HepG2 (cell line): ENCODE results near the gene LINGO3. TPM values are rescaled to one million over a fixed set of nuclear protein-coding genes. Genes with fewer than 3 reads are reported as not detected.

Experiments used
- ATAC-seq: fragments of 200-7000 bp; cut with Tn5 transposase; 3 replicates; pipeline ENCODE4 v1.9.1; 2020; ENCODE audit warnings: mild to moderate bottlenecking, moderate library complexity
- BruUV-seq: library from RNA; stranded (reverse); fragments of 400-500 nt; replicated peaks from 2 replicates; lab custom pipeline; 2021; lab: Mats Ljungman, UMichigan
- CTCF ChIA-PET: fragments of 300-600 bp; formaldehyde crosslinking; extraction: SDS; loops from one replicate; lab custom pipeline; 2021; ENCODE audit warnings: low total read pairs, inconsistent platforms, low intra/inter-chr PET ratio; lab: Yijun Ruan, JAX
- POLR2A ChIA-PET: fragments of 350-600 bp; sonication (Branson Sonifier 250); formaldehyde crosslinking; loops from one replicate; lab custom pipeline; 2020; ENCODE audit warnings: antibody characterized with exemption, inconsistent platforms; lab: Yijun Ruan, JAX
- DNase-seq: peaks from one replicate; pipeline ENCODE4 v3.0.0-alpha.2; 2015; ENCODE audit warnings: low spot score
- FAIRE-seq: peaks from 3 replicates; lab custom pipeline; 2011; peaks lifted over from hg19 to GRCh38; lab: Jason Lieb, UNC
- H2AFZ ChIP-seq: one replicate; pipeline ENCODE4 v1.6.1; 2011; ENCODE audit warnings: low read length, inconsistent platforms
- H3K27ac ChIP-seq: fragments of 300-600 bp; 3 replicates; pipeline ENCODE4 v1.8.0; 2011; ENCODE audit warnings: mixed run types, mild to moderate bottlenecking, mixed read lengths, low read length, inconsistent platforms; ENCODE audit not compliant: insufficient read depth; ENCODE audit errors: extremely low read length
- H3K27me3 ChIP-seq, 2 experiments: fragments of 200-600 bp in 1 of 2; 2 replicates in 1 of 2; 3 replicates in 1 of 2; pipeline versions ENCODE4 v1.6.0 to v1.8.0; 2011; ENCODE audit warnings: low read length in 2 of 2, mild to moderate bottlenecking in 2 of 2, moderate library complexity in 2 of 2, inconsistent platforms in 1 of 2; ENCODE audit not compliant: insufficient read depth in 2 of 2, control insufficient read depth in 1 of 2
- H3K36me3 ChIP-seq, 2 experiments: fragments of 200-600 bp in 1 of 2; replicated peaks in 1 of 2; 2 replicates in 1 of 2; 3 replicates in 1 of 2; pipeline versions ENCODE4 v1.5.1 to v1.8.0; 2011; ENCODE audit warnings: low read length in 2 of 2, inconsistent platforms in 1 of 2; ENCODE audit not compliant: insufficient read depth in 2 of 2, control insufficient read depth in 1 of 2
- H3K4me1 ChIP-seq: 2 replicates; pipeline ENCODE4 v1.5.1; 2012; ENCODE audit warnings: low read length, inconsistent platforms; ENCODE audit not compliant: insufficient read depth
- H3K4me2 ChIP-seq: 2 replicates; pipeline ENCODE4 v1.6.0; 2011; ENCODE audit warnings: low read depth, low read length, inconsistent platforms
- H3K4me3 ChIP-seq, 3 experiments: fragments of 200-600 bp in 1 of 3; sonication (generic), shearing (Covaris generic) in 1 of 3; replicated peaks in 1 of 3; 2 replicates each; pipeline ENCODE4 v1.5.1; 2011 to 2016; ENCODE audit warnings: low read length in 3 of 3, inconsistent platforms in 2 of 3, low read depth in 2 of 3, mild to moderate bottlenecking in 2 of 3, control low read depth in 1 of 3, mixed read lengths in 1 of 3; ENCODE audit not compliant: insufficient read depth in 1 of 3
- H3K79me2 ChIP-seq: one replicate; pipeline ENCODE4 v1.6.1; 2011; ENCODE audit warnings: low read length, inconsistent platforms; ENCODE audit not compliant: insufficient read depth
- H3K9ac ChIP-seq: 2 replicates; pipeline ENCODE4 v1.6.0; 2011; ENCODE audit warnings: mild to moderate bottlenecking, low read depth, low read length, inconsistent platforms; ENCODE audit not compliant: insufficient read depth
- H3K9me3 ChIP-seq: 2 replicates; pipeline ENCODE4 v1.5.1; 2012; ENCODE audit warnings: mild to moderate bottlenecking, low read length
- H4K20me1 ChIP-seq: 2 replicates; pipeline ENCODE4 v1.6.0; 2011; ENCODE audit warnings: inconsistent platforms, mild to moderate bottlenecking, low read length, moderate library complexity; ENCODE audit not compliant: insufficient read depth
- AHR ChIP-seq: IDR thresholded peaks from 2 replicates; pipeline ENCODE4 v1.6.1; 2018; ENCODE audit warnings: missing genetic modification reagents, missing compliant biosample characterization
- BCL6 ChIP-seq: IDR thresholded peaks from 2 replicates; pipeline ENCODE4 v1.6.1; 2016; ENCODE audit warnings: missing genetic modification reagents, missing compliant biosample characterization
- BRCA1 ChIP-seq: sonication (generic); formaldehyde crosslinking; IDR thresholded peaks from 2 replicates; pipeline ENCODE4 v1.4.0; 2020; ENCODE audit warnings: missing genetic modification reagents
- FOXA3 ChIP-seq: IDR thresholded peaks from 2 replicates; pipeline ENCODE4 v1.6.1; 2016; ENCODE audit warnings: missing genetic modification reagents, missing compliant biosample characterization
- GPN1 ChIP-seq: sonication (generic); formaldehyde crosslinking; IDR thresholded peaks from 2 replicates; pipeline ENCODE4 v1.5.1; 2020; ENCODE audit warnings: missing genetic modification reagents, borderline replicate concordance
- GTF2F1 ChIP-seq: fragments of 150-350 bp; IDR thresholded peaks from 2 replicates; pipeline ENCODE4 v1.6.1; 2014; ENCODE audit warnings: low read length
- GTF3A ChIP-seq: sonication (generic); formaldehyde crosslinking; conservative IDR thresholded peaks from 2 replicates; pipeline ENCODE4 v1.4.0; 2020; ENCODE audit warnings: mild to moderate bottlenecking, missing genetic modification reagents
- MBNL3 ChIP-seq: fragments of 250-450 bp; sonication (Bioruptor Pico); conservative IDR thresholded peaks from 2 replicates; pipeline ENCODE4 v1.8.0; 2022; ENCODE audit warnings: mild to moderate bottlenecking, inconsistent platforms
- MEF2D ChIP-seq: sonication (generic); formaldehyde crosslinking; IDR thresholded peaks from 2 replicates; pipeline ENCODE4 v1.5.1; 2020; ENCODE audit warnings: mild to moderate bottlenecking, missing genetic modification reagents
- NR2C2 ChIP-seq: sonication (generic); formaldehyde crosslinking; IDR thresholded peaks from 2 replicates; pipeline ENCODE4 v1.4.0; 2020; ENCODE audit warnings: missing genetic modification reagents, mild to moderate bottlenecking, moderate library complexity, borderline replicate concordance
- NR2F1 ChIP-seq, 2 experiments: fragments of 450-650 bp in 1 of 2; formaldehyde crosslinking in 1 of 2; IDR thresholded peaks; 2 replicates each; pipeline versions ENCODE4 v1.5.0 to v1.6.1; 2016 to 2020; ENCODE audit warnings: mild to moderate bottlenecking in 1 of 2, missing compliant biosample characterization in 1 of 2, missing genetic modification reagents in 1 of 2, moderate library complexity in 1 of 2
- RXRB ChIP-seq: IDR thresholded peaks from 2 replicates; pipeline ENCODE4 v1.6.1; 2016; ENCODE audit warnings: borderline replicate concordance, missing genetic modification reagents, missing compliant biosample characterization
- SALL1 ChIP-seq: sonication (generic); formaldehyde crosslinking; IDR thresholded peaks from 2 replicates; pipeline ENCODE4 v1.8.0; 2022; ENCODE audit warnings: mild to moderate bottlenecking, missing genetic modification reagents
- SP1 ChIP-seq, 2 experiments: fragments of 450-650 bp in 1 of 2; sonication (generic) in 1 of 2; formaldehyde crosslinking in 1 of 2; IDR thresholded peaks; 2 replicates each; pipeline versions ENCODE4 v1.4.0 to v1.6.1; 2016 to 2020; ENCODE audit warnings: missing genetic modification reagents in 1 of 2
- STAT5B ChIP-seq: sonication (generic); formaldehyde crosslinking; IDR thresholded peaks from 2 replicates; pipeline ENCODE4 v1.4.0; 2020; ENCODE audit warnings: missing genetic modification reagents
- TBX3 ChIP-seq: fragments of 450-650 bp; IDR thresholded peaks from 2 replicates; pipeline ENCODE4 v1.6.1; 2017; ENCODE audit warnings: antibody characterized with exemption, mild to moderate bottlenecking, inconsistent platforms, borderline replicate concordance
- YEATS2 ChIP-seq: sonication (generic); formaldehyde crosslinking; IDR thresholded peaks from 2 replicates; pipeline ENCODE4 v1.4.0; 2020; ENCODE audit warnings: missing genetic modification reagents, borderline replicate concordance
- ZNF350 ChIP-seq: sonication (generic); formaldehyde crosslinking; IDR thresholded peaks from 2 replicates; pipeline ENCODE4 v1.4.0; 2020; ENCODE audit warnings: mild to moderate bottlenecking, low read depth, missing genetic modification reagents, borderline replicate concordance
- WGBS: methylation state at CpG from one replicate; pipeline ENCODE4 v1.1.6; 2017; ENCODE audit warnings: low lambda C conversion rate; 5-methylcytosine and 5-hydroxymethylcytosine counted together
- in situ Hi-C: cut with HindIII; loops from 2 replicates; pipeline ENCODE4 v1.10.0; 2017; ENCODE audit warnings: low pct_unique_long_range_greater_than_20kb; ENCODE audit not compliant: extremely low pct_ligation_motif_present
- intact Hi-C: fragments of 100-400 bp; cut with micrococcal nuclease; formaldehyde crosslinking; loops from one replicate; pipeline ENCODE4 v1.10.0; 2022; ENCODE audit not compliant: unreplicated experiment
- polyA plus RNA-seq, 8 experiments: library from polyadenylated mRNA; depleted of rRNA in 3 of 8; stranded (reverse) in 7 of 8; unstranded in 1 of 8; fragments of >200 nt; fragmentation: Illumina TruSeq in 4 of 8; extraction: Trizol in 4 of 8; gene quantifications; 2 replicates each; pipeline versions ENCODE4 v1.2.1 to v1.2.3, GENCODE V29; 2011 to 2016; ENCODE audit warnings: low read depth in 4 of 8, missing spikeins in 1 of 8, mixed read lengths in 1 of 8; ENCODE audit not compliant: insufficient read depth in 1 of 8
- total RNA-seq, 5 experiments: library from RNA; depleted of rRNA; stranded (reverse); fragments of >200 nt; fragmentation: Illumina TruSeq; extraction: Trizol; gene quantifications; 2 replicates each; pipeline ENCODE4 v1.2.3, GENCODE V29; 2016; ENCODE audit warnings: low read depth in 1 of 5
- TF ChIP-seq, protein P1 (sequence below): IDR thresholded peaks from 2 replicates; pipeline ENCODE4 v1.6.1; 2016; ENCODE audit warnings: low read depth, missing genetic modification reagents, missing compliant biosample characterization

The LINGO3 gene
- total and polyA plus RNA-seq, 2 of the 13 experiments (the other 11 are each of a cell fraction or from before 2014, with no cell fraction given): not detected

DNA sequence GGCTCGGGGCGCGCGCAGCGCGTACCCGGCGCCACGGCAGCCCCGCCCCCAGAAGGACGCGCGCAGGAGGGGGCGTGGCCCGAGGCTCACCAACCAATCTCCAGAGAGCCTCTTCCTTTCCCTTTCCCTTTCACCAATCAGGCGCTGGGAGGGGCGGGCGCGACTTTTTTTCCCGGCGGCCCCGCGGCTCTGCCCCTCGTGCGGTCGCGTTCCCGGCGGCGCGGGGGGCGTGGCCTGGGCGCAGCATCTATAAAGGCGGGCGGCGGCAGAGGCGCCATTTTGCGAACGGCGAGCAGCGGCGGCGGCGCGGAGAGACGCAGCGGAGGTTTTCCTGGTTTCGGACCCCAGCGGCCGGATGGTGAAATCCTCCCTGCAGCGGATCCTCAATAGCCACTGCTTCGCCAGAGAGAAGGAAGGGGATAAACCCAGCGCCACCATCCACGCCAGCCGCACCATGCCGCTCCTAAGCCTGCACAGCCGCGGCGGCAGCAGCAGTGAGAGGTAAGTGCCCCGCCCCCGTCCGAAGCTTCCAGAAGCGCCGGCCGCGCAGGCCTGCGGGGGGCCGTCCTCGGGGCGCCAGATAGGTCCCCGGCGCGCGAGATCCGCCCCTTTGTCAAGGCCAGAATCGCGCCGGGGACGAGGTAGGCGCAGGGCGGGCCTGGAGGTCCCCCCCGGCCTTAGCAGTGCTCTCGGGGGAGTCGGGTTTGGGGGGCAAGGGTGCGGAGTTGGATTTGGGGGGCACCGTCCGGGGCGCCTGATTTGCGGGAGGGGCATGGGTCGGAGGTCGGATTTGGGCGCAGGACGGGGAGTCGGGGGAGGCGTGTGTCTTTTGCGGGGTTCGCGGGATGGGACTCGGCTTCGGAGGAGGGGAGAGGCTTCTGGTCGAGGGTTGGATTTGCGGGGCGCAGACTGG lies 38.5 kb downstream of the LINGO3 start:
- in situ Hi-C loops (no loop called here), intact Hi-C loops (loop anchor here (5.0 kb wide), 1 partner anchor 32 kb away; the partner anchor contains the start of genes PLEKHJ1 and SF3A2)
- H4K20me1 ChIP-seq: peaks cover 48% of the 10 kb centered on the region
- H3K4me3 ChIP-seq: peak overlapping the region; percentile 93 to 99 (median 96)
- peak; percentile 91 for DNase-seq
- no peak overlapping the region for H2AFZ ChIP-seq
- peaks cover 39% of the 10 kb centered on the region for H3K79me2 ChIP-seq
- peak overlapping the region; percentile 85; the same call in 1 of the 2 replicates for H3K4me2 ChIP-seq
- H3K27ac ChIP-seq: peak overlapping the region; percentile 87
- POLR2A ChIA-PET: interaction anchor here (2.7 kb wide), 1 partner anchor 10 kb away, joined by 10 read pairs; no protein-coding TSS in a partner anchor
- peaks cover 4 to 17% of the 10 kb centered on the region in 2 experiments; a peak in 4 of 5 replicates for H3K36me3 ChIP-seq
- FAIRE-seq: peak; percentile 59
- peaks cover 66% of the 10 kb centered on the region for H3K4me1 ChIP-seq
- no peaks in the 10 kb centered on the region for H3K9me3 ChIP-seq
- peak overlapping the region; percentile 96 for H3K9ac ChIP-seq
- BruUV-seq: TSS peak; percentile 67
- ATAC-seq: peak; percentile 37
- no peaks in the 10 kb centered on the region; a peak in 1 of 5 replicates for H3K27me3 ChIP-seq
- under 1% methylated on average over 27 of the region's 103 CpGs for WGBS
- CTCF ChIA-PET: no interaction called here
- TF ChIP-seq MBNL3 (CRISPR knock-in tag): no peak
- TF ChIP-seq ZNF350: peak; percentile 39; the same call in 1 of the 2 replicates
- TF ChIP-seq YEATS2: peak; percentile 82; the same call in 1 of the 2 replicates
- no peak for TF ChIP-seq TBX3
- TF ChIP-seq SP1 (IDR thresholded peaks at IDR 0.05): peak; percentile 71; the same call in 1 of the 2 replicates
- TF ChIP-seq SP1 (CRISPR knock-in tag; IDR thresholded peaks at IDR 0.05): peak; percentile 98
- TF ChIP-seq SALL1 (CRISPR knock-in tag): peak; percentile 86
- peak; percentile 62; the same call in 1 of the 2 replicates for TF ChIP-seq AHR (CRISPR knock-in tag)
- TF ChIP-seq RXRB (CRISPR knock-in tag): 0 out of 2 replicates have a peak, but pooled peaks have one; percentile 52
- peak; percentile 33; the same call in 1 of the 2 replicates for TF ChIP-seq FOXA3 (CRISPR knock-in tag)
- no peak for TF ChIP-seq NR2F1 (CRISPR knock-in tag; IDR thresholded peaks at IDR 0.05)
- no peak for TF ChIP-seq NR2C2 (CRISPR knock-in tag)
- 0 out of 2 replicates have a peak, but pooled peaks have one; percentile 40 for TF ChIP-seq BRCA1 (CRISPR knock-in tag)
- TF ChIP-seq, protein P1, sequence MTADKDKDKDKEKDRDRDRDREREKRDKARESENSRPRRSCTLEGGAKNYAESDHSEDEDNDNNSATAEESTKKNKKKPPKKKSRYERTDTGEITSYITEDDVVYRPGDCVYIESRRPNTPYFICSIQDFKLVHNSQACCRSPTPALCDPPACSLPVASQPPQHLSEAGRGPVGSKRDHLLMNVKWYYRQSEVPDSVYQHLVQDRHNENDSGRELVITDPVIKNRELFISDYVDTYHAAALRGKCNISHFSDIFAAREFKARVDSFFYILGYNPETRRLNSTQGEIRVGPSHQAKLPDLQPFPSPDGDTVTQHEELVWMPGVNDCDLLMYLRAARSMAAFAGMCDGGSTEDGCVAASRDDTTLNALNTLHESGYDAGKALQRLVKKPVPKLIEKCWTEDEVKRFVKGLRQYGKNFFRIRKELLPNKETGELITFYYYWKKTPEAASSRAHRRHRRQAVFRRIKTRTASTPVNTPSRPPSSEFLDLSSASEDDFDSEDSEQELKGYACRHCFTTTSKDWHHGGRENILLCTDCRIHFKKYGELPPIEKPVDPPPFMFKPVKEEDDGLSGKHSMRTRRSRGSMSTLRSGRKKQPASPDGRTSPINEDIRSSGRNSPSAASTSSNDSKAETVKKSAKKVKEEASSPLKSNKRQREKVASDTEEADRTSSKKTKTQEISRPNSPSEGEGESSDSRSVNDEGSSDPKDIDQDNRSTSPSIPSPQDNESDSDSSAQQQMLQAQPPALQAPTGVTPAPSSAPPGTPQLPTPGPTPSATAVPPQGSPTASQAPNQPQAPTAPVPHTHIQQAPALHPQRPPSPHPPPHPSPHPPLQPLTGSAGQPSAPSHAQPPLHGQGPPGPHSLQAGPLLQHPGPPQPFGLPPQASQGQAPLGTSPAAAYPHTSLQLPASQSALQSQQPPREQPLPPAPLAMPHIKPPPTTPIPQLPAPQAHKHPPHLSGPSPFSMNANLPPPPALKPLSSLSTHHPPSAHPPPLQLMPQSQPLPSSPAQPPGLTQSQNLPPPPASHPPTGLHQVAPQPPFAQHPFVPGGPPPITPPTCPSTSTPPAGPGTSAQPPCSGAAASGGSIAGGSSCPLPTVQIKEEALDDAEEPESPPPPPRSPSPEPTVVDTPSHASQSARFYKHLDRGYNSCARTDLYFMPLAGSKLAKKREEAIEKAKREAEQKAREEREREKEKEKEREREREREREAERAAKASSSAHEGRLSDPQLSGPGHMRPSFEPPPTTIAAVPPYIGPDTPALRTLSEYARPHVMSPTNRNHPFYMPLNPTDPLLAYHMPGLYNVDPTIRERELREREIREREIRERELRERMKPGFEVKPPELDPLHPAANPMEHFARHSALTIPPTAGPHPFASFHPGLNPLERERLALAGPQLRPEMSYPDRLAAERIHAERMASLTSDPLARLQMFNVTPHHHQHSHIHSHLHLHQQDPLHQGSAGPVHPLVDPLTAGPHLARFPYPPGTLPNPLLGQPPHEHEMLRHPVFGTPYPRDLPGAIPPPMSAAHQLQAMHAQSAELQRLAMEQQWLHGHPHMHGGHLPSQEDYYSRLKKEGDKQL (CRISPR knock-in tag): no peak
- TF ChIP-seq MEF2D: no peak
- TF ChIP-seq GTF2F1: peak; percentile 99
- no peak for TF ChIP-seq GPN1 (CRISPR knock-in tag)
- no peak for TF ChIP-seq BCL6 (CRISPR knock-in tag)
- peak; percentile 90; the same call in 1 of the 2 replicates for TF ChIP-seq STAT5B (CRISPR knock-in tag)
- no peak for TF ChIP-seq GTF3A (CRISPR knock-in tag)
